Liver (tissue), 3 donors: ENCODE data around the gene SBK3.

ENCODE experiments used
- TAF1 ChIP-seq: conservative IDR thresholded peaks from 2 replicates; pipeline ENCODE4 v1.6.1; 2016; ENCODE audit warnings: antibody characterized with exemption, mild to moderate bottlenecking
- TF ChIP-seq, protein P1 (sequence below): fragments of 150-350 bp; IDR thresholded peaks from 2 replicates; pipeline ENCODE4 v1.5.1; 2017; ENCODE audit warnings: improper control_type of control experiment, low read depth, low read length; ENCODE audit not compliant: missing input control
- donor health status: healthy.
- donor health status: healthy.

DNA sequence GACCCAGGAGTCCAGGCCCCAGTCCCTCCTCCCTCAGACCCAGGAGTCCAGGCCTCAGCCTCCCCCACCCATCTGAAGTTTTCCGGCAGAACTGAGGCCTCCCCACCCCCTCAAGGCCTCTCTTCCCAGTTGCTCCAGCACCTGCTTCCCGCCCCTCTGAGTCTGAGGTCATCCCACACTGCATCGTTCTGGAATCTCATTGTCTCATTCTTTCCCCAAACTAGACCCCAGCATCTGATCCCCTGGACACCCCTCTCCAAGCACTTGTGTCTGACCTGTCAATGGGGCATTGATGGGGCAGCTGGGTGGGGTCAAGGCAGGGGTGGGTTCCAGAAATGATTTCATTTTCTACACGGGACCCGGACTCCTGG is 7.6 kb downstream of the SBK3 start:
- TF ChIP-seq, protein P1, sequence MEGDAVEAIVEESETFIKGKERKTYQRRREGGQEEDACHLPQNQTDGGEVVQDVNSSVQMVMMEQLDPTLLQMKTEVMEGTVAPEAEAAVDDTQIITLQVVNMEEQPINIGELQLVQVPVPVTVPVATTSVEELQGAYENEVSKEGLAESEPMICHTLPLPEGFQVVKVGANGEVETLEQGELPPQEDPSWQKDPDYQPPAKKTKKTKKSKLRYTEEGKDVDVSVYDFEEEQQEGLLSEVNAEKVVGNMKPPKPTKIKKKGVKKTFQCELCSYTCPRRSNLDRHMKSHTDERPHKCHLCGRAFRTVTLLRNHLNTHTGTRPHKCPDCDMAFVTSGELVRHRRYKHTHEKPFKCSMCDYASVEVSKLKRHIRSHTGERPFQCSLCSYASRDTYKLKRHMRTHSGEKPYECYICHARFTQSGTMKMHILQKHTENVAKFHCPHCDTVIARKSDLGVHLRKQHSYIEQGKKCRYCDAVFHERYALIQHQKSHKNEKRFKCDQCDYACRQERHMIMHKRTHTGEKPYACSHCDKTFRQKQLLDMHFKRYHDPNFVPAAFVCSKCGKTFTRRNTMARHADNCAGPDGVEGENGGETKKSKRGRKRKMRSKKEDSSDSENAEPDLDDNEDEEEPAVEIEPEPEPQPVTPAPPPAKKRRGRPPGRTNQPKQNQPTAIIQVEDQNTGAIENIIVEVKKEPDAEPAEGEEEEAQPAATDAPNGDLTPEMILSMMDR: no peak
- TF ChIP-seq TAF1: no peak
